Neural progenitor cell (in vitro differentiated cells): ENCODE data around the gene HBD. TPM values are rescaled to one million over a fixed set of nuclear protein-coding genes. Genes with fewer than 3 reads are reported as not detected.
"Not testable (repeated sequence)": the region's sequence is repeated elsewhere in the genome, so short reads cannot be mapped to it uniquely, and the experiment has no call there.

ENCODE experiments used
- DNase-seq: peaks from one replicate; pipeline ENCODE4 v3.0.0-alpha.2; 2016; ENCODE audit warnings: low spot score
- H2AFZ ChIP-seq: fragments of 200-600 bp; sonication (generic); replicated peaks from 2 replicates; pipeline ENCODE4 v1.6.1; 2016; ENCODE audit warnings: antibody characterized with exemption
- H3F3A ChIP-seq: fragments of 200-600 bp; sonication (generic); 2 replicates; pipeline ENCODE4 v1.6.1; 2016; ENCODE audit warnings: antibody characterized with exemption, low read depth
- H3K27ac ChIP-seq: fragments of 200-600 bp; sonication (generic); 2 replicates; pipeline ENCODE4 v1.5.1; 2016; ENCODE audit warnings: mild to moderate bottlenecking
- H3K27me3 ChIP-seq: fragments of 200-600 bp; sonication (generic); 2 replicates; pipeline ENCODE4 v1.6.1; 2016; ENCODE audit warnings: mild to moderate bottlenecking, moderate library complexity
- H3K36me3 ChIP-seq: fragments of 200-600 bp; sonication (generic); 2 replicates; pipeline ENCODE4 v1.5.1; 2016
- H3K4me1 ChIP-seq: fragments of 200-600 bp; sonication (generic); 2 replicates; pipeline ENCODE4 v1.6.1; 2016; ENCODE audit warnings: mixed run types
- H3K4me2 ChIP-seq: fragments of 200-600 bp; sonication (generic); 2 replicates; pipeline ENCODE4 v1.6.1; 2016
- H3K4me3 ChIP-seq: fragments of 200-600 bp; sonication (generic); 2 replicates; pipeline ENCODE4 v1.5.1; 2016
- H3K79me2 ChIP-seq: fragments of 200-600 bp; sonication (generic); 2 replicates; pipeline ENCODE4 v1.6.1; 2016; ENCODE audit warnings: low read depth
- H3K9ac ChIP-seq: fragments of 200-600 bp; sonication (generic); 2 replicates; pipeline ENCODE4 v1.6.1; 2016
- H3K9me3 ChIP-seq: fragments of 200-600 bp; sonication (generic); 2 replicates; pipeline ENCODE4 v1.5.1; 2016; ENCODE audit warnings: low read depth
- H4K20me1 ChIP-seq: fragments of 200-600 bp; sonication (generic); 2 replicates; pipeline ENCODE4 v1.6.1; 2016; ENCODE audit warnings: low read depth
- H3K27ac Mint-ChIP-seq: 3 replicates; pipeline ENCODE4 v1.8.0; 2021; ENCODE audit warnings: mixed read lengths
- H3K27me3 Mint-ChIP-seq: 2 replicates; pipeline ENCODE4 v1.8.0; 2022; ENCODE audit warnings: low read depth, mild to moderate bottlenecking, inconsistent platforms, moderate library complexity, mixed read lengths; ENCODE audit not compliant: insufficient read depth
- H3K36me3 Mint-ChIP-seq: 3 replicates; pipeline ENCODE4 v1.8.0; 2021; ENCODE audit warnings: mixed read lengths
- H3K4me1 Mint-ChIP-seq: 3 replicates; pipeline ENCODE4 v1.8.0; 2021; ENCODE audit warnings: mixed read lengths
- H3K4me3 Mint-ChIP-seq: 3 replicates; pipeline ENCODE4 v1.8.0; 2021; ENCODE audit warnings: mild to moderate bottlenecking, moderate library complexity, mixed read lengths
- H3K9me3 Mint-ChIP-seq: 3 replicates; pipeline ENCODE4 v1.8.0; 2020; ENCODE audit warnings: mixed read lengths
- CTCF ChIP-seq: fragments of 200-600 bp; sonication (generic); IDR thresholded peaks from 2 replicates; pipeline ENCODE4 v1.5.1; 2017; ENCODE audit warnings: antibody characterized with exemption, mild to moderate bottlenecking
- EZH2 ChIP-seq: fragments of 200-600 bp; sonication (generic); IDR thresholded peaks from 2 replicates; pipeline ENCODE4 v1.6.1; 2017; ENCODE audit warnings: antibody characterized with exemption, mild to moderate bottlenecking, moderate library complexity
- EZH2phosphoT487 ChIP-seq: fragments of 200-600 bp; sonication (generic); IDR thresholded peaks from 2 replicates; pipeline ENCODE4 v1.6.1; 2017; ENCODE audit warnings: antibody characterized with exemption
- total RNA-seq: library from RNA; depleted of rRNA; stranded (reverse); fragments of >200 nt; gene quantifications from 2 replicates; pipeline ENCODE4 v1.2.3, GENCODE V29; 2015; ENCODE audit warnings: low replicate concordance

HBD gene
- total RNA-seq, 1 donor from 2014 or later: not detected

- H3K27ac ChIP-seq: no peak overlapping the region
- Mint-ChIP-seq H3K27me3 (no peaks in the 10 kb centered on the region), H3K4me1 (peaks cover 6% of the 10 kb centered on the region), H3K9me3 (no peaks in the 10 kb centered on the region), H3K36me3 (no peaks in the 10 kb centered on the region), H3K27ac (no peak overlapping the region), H3K4me3 (no peak overlapping the region)
- H3K27me3 ChIP-seq: no peaks in the 10 kb centered on the region
- H3F3A ChIP-seq: no peaks in the 10 kb centered on the region
- no peaks in the 10 kb centered on the region for H3K36me3 ChIP-seq
- no peak overlapping the region for H2AFZ ChIP-seq
- no peak for DNase-seq
- no peaks in the 10 kb centered on the region for H4K20me1 ChIP-seq
- no peaks in the 10 kb centered on the region for H3K79me2 ChIP-seq
- H3K9me3 ChIP-seq: no peaks in the 10 kb centered on the region
- TF ChIP-seq CTCF (no peak), EZH2phosphoT487 (no peak), EZH2 (no peak)
- no peak overlapping the region for H3K4me3 ChIP-seq
- H3K9ac ChIP-seq: no peak overlapping the region
- no peak overlapping the region for H3K4me2 ChIP-seq
- no peaks in the 10 kb centered on the region for H3K4me1 ChIP-seq
Observed at GRCh38 chr11:5250543-5251204, 16.4 kb upstream of the HBD start.

- H3K4me1 ChIP-seq, H3F3A ChIP-seq, H3K9me3 ChIP-seq, H3K79me2 ChIP-seq, H3K27ac ChIP-seq, H3K27ac Mint-ChIP-seq, H4K20me1 ChIP-seq, H3K9me3 Mint-ChIP-seq, H3K27me3 Mint-ChIP-seq, H3K36me3 Mint-ChIP-seq, H3K36me3 ChIP-seq, H3K27me3 ChIP-seq, H3K4me3 ChIP-seq, H3K4me2 ChIP-seq, H3K9ac ChIP-seq, H3K4me1 Mint-ChIP-seq, DNase-seq, H2AFZ ChIP-seq, H3K4me3 Mint-ChIP-seq: not testable (repeated sequence)
Observed at GRCh38 chr11:5249807-5250396, 15.6 kb upstream of the HBD start, which contains the start of gene HBG1. Gene HBG1 (minus strand): TSS chr11:5249857. CDS start chr11:5249804, 53 bp downstream.

GRCh38 chr11:5248498-5248897 is 14.2 kb upstream of the HBD start:
- H3K4me3 Mint-ChIP-seq, H4K20me1 ChIP-seq, DNase-seq, H3K9ac ChIP-seq, H3K4me3 ChIP-seq, H3K27ac ChIP-seq, H3K36me3 ChIP-seq, H3K9me3 ChIP-seq, H3K4me2 ChIP-seq, H2AFZ ChIP-seq, H3F3A ChIP-seq, H3K27me3 ChIP-seq, H3K4me1 Mint-ChIP-seq, H3K27me3 Mint-ChIP-seq, H3K36me3 Mint-ChIP-seq, H3K79me2 ChIP-seq, H3K9me3 Mint-ChIP-seq, H3K4me1 ChIP-seq: not testable (repeated sequence)
- peak overlapping the region; percentile 78 for H3K27ac Mint-ChIP-seq

- H3K27me3 ChIP-seq: no peaks in the 10 kb centered on the region
- H4K20me1 ChIP-seq: no peaks in the 10 kb centered on the region
- no peak for DNase-seq
- TF ChIP-seq EZH2phosphoT487: no peak
- TF ChIP-seq CTCF: no peak
- TF ChIP-seq EZH2: no peak
- Mint-ChIP-seq H3K36me3 (no peaks in the 10 kb centered on the region), H3K9me3 (no peaks in the 10 kb centered on the region), H3K4me1 (peaks cover 6% of the 10 kb centered on the region), H3K4me3 (no peak overlapping the region), H3K27me3 (no peaks in the 10 kb centered on the region), H3K27ac (no peak overlapping the region)
- no peaks in the 10 kb centered on the region for H3K4me1 ChIP-seq
- H3F3A ChIP-seq: no peaks in the 10 kb centered on the region
- no peak overlapping the region for H3K4me2 ChIP-seq
- no peak overlapping the region for H3K4me3 ChIP-seq
- no peak overlapping the region for H2AFZ ChIP-seq
- H3K9me3 ChIP-seq: no peaks in the 10 kb centered on the region
- no peak overlapping the region for H3K27ac ChIP-seq
- no peak overlapping the region for H3K9ac ChIP-seq
- no peaks in the 10 kb centered on the region for H3K79me2 ChIP-seq
- no peaks in the 10 kb centered on the region for H3K36me3 ChIP-seq
Observed at GRCh38 chr11:5247472-5248192, 13.3 kb upstream of the HBD start.
